Measurements from ENCODE around the gene GINS2. TPM values are rescaled to one million over a fixed set of nuclear protein-coding genes. Genes with fewer than 3 reads are reported as not detected.
A peak's percentile ranks its signal among the peaks of the same experiment; 100 is the strongest.

The GINS2 gene
- total and polyA plus RNA-seq, 4 donors = 1.6 to 3.1 (median 2.4) TPM

GRCh38 chr16:85680352-85680944 is 8.3 kb downstream of the GINS2 start:
- Histone ChIP-seq H3K9ac (ENCODE audit: insufficient read depth in 1 of 2, low read length in 2 of 2) (no peak overlapping the region), H3K27me3 (ENCODE audit: control insufficient read depth in 3 of 3, insufficient read depth in 3 of 3, low read length in 2 of 3) (no peaks in the 10 kb centered on the region), H3K36me3 (ENCODE audit: control insufficient read depth in 4 of 4, insufficient read depth in 4 of 4, low read length in 4 of 4) (peaks cover 0 to 20% (median 15%) of the 10 kb centered on the region in 4 donors), H3K4me1 (ENCODE audit: control insufficient read depth in 5 of 5, insufficient read depth in 5 of 5, low read length in 5 of 5) (peaks cover 0 to 3% (median 0%) of the 10 kb centered on the region in 5 donors), H3K4me3 (no peak overlapping the region), H3K27ac (ENCODE audit: low read depth in 1 of 2, low read length in 1 of 2) (peak overlapping the region in 1 of 2 donors; percentile 5), H3K9me3 (ENCODE audit: control insufficient read depth in 4 of 4, insufficient read depth in 3 of 4, low read length in 3 of 4) (no peaks in the 10 kb centered on the region)
- 77 to 82% methylated on average over 6 of the region's 6 CpGs for WGBS, 2 donors
- ATAC-seq (ENCODE audit: insufficient read depth, low FRiP score) = no peak
- DNase-seq = no peak
- TF ChIP-seq CTCF (IDR thresholded peaks at IDR 0.05; ENCODE audit: control extremely low read depth, extremely low read depth) = no peak

GRCh38 chr16:85679870-85680269 is 8.9 kb downstream of the GINS2 start:
- 88 to 89% methylated on average over 6 of the region's 6 CpGs for WGBS, 2 donors
- no peak for ATAC-seq (ENCODE audit: insufficient read depth, low FRiP score)
- H3K9ac ChIP-seq (ENCODE audit: insufficient read depth in 1 of 2, low read length in 2 of 2) = no peak overlapping the region
- H3K4me1 ChIP-seq (ENCODE audit: control insufficient read depth in 5 of 5, insufficient read depth in 5 of 5, low read length in 5 of 5) = peaks cover 0 to 3% (median 0%) of the 10 kb centered on the region in 5 donors
- no peak for DNase-seq
- no peak for TF ChIP-seq CTCF (IDR thresholded peaks at IDR 0.05; ENCODE audit: control extremely low read depth, extremely low read depth)
- no peaks in the 10 kb centered on the region for H3K9me3 ChIP-seq (ENCODE audit: control insufficient read depth in 4 of 4, insufficient read depth in 3 of 4, low read length in 3 of 4)
- H3K27ac ChIP-seq (ENCODE audit: low read depth in 1 of 2, low read length in 1 of 2) = no peak overlapping the region
- H3K4me3 ChIP-seq = no peak overlapping the region
- H3K36me3 ChIP-seq (ENCODE audit: control insufficient read depth in 4 of 4, insufficient read depth in 4 of 4, low read length in 4 of 4) = peaks cover 0 to 25% (median 16%) of the 10 kb centered on the region in 4 donors
- H3K27me3 ChIP-seq (ENCODE audit: control insufficient read depth in 3 of 3, insufficient read depth in 3 of 3, low read length in 2 of 3) = no peaks in the 10 kb centered on the region

DNA sequence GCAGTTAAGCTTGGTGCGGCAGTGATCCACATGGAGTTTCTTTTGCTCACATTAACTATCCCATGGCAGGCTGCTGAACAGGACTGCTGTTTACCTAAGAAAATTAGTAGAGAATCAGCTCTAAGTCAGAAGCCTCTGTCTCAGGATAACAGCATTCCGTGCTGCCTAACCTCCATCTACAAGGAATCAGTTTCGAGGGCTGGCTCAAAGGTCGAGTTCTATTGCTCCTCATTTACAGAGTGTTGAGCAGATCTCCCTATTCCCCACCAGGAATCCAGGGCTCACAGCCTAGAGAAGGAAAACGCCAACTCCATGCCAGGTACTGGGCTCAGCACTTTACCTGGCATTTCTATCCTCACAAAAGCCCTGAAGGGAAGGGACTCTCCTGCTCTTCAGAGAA is 9.9 kb downstream of the GINS2 start:
- no peak overlapping the region for H3K9ac ChIP-seq (ENCODE audit: insufficient read depth in 1 of 2, low read length in 2 of 2)
- no peak overlapping the region for H3K27ac ChIP-seq (ENCODE audit: low read depth in 1 of 2, low read length in 1 of 2)
- H3K4me1 ChIP-seq (ENCODE audit: control insufficient read depth in 5 of 5, insufficient read depth in 5 of 5, low read length in 5 of 5) = peaks cover 0 to 11% (median 5%) of the 10 kb centered on the region in 5 donors
- TF ChIP-seq CTCF (IDR thresholded peaks at IDR 0.05; ENCODE audit: control extremely low read depth, extremely low read depth) = no peak
- DNase-seq (no peak), ATAC-seq (ENCODE audit: insufficient read depth, low FRiP score) (no peak)
- H3K9me3 ChIP-seq (ENCODE audit: control insufficient read depth in 4 of 4, insufficient read depth in 3 of 4, low read length in 3 of 4) = no peaks in the 10 kb centered on the region
- H3K4me3 ChIP-seq = no peak overlapping the region
- no peaks in the 10 kb centered on the region for H3K27me3 ChIP-seq (ENCODE audit: control insufficient read depth in 3 of 3, insufficient read depth in 3 of 3, low read length in 2 of 3)
- WGBS, 2 donors = 93 to 96% methylated on average over 5 of the region's 5 CpGs
- peaks cover 0 to 32% (median 24%) of the 10 kb centered on the region in 4 donors for H3K36me3 ChIP-seq (ENCODE audit: control insufficient read depth in 4 of 4, insufficient read depth in 4 of 4, low read length in 4 of 4)

DNA sequence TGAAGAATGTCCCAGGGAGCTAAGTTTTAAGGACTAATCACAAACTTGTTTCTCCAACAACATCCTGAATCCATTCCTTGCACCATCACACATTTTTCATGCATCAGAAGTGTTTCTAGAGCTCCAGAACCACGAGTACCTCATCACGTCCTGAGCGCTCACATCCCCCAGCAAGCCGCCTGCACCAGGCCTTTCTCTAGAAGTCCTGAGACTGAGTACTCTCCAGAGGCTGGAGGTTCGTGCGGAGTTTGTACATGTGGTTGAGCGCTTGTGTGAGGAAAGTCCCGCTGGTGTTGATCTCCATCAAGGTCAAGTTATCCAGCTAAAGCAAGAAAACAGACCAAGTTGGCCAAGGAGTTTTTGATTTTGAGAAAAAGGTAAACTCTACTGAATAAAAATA is 10.7 kb downstream of the GINS2 start:
- no peak overlapping the region for H3K27ac ChIP-seq (ENCODE audit: low read depth in 1 of 2, low read length in 1 of 2)
- no peak for DNase-seq
- 87 to 89% methylated on average over 8 of the region's 8 CpGs for WGBS, 2 donors
- H3K36me3 ChIP-seq (ENCODE audit: control insufficient read depth in 4 of 4, insufficient read depth in 4 of 4, low read length in 4 of 4) = peaks cover under 1 to 33% (median 24%) of the 10 kb centered on the region in 4 donors
- peaks cover 2 to 15% (median 6%) of the 10 kb centered on the region in 5 donors for H3K4me1 ChIP-seq (ENCODE audit: control insufficient read depth in 5 of 5, insufficient read depth in 5 of 5, low read length in 5 of 5)
- H3K9me3 ChIP-seq (ENCODE audit: control insufficient read depth in 4 of 4, insufficient read depth in 3 of 4, low read length in 3 of 4) = no peaks in the 10 kb centered on the region
- no peak overlapping the region for H3K9ac ChIP-seq (ENCODE audit: insufficient read depth in 1 of 2, low read length in 2 of 2)
- no peak for TF ChIP-seq CTCF (IDR thresholded peaks at IDR 0.05; ENCODE audit: control extremely low read depth, extremely low read depth)
- ATAC-seq (ENCODE audit: insufficient read depth, low FRiP score) = no peak
- H3K27me3 ChIP-seq (ENCODE audit: control insufficient read depth in 3 of 3, insufficient read depth in 3 of 3, low read length in 2 of 3) = no peaks in the 10 kb centered on the region
- no peak overlapping the region for H3K4me3 ChIP-seq
